GM19455 (cell line): ENCODE results near the gene EXOSC2.

Experiments used
- ATAC-seq: cut with Tn5 transposase; IDR thresholded peaks from one replicate; pipeline ENCODE4 v1.9.1; 2021; ENCODE audit not compliant: unreplicated experiment

Gene EXOSC2

GRCh38 chr9:130732793-130733221 lies 39.2 kb downstream of the EXOSC2 start:
- no peak for ATAC-seq

DNA sequence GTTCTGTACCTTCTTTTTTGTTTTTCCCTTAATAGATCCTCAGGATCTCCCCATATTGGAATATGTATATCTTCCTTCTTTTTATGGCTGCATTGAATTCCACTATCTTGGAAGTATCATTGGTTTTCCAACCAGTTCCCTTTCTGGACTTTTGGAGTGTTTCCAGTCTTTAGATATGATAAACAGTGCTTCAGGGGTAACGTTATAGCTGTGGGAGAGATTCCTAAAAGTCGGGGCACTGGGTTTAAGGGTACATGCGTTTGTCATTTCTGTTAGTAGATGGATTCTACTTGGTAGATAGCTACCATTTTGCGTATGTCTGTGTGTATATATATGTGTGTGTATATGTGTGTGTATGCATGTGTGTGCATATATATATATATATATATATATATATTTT lies 42.0 kb downstream of the EXOSC2 start:
- ATAC-seq, result no peak

DNA sequence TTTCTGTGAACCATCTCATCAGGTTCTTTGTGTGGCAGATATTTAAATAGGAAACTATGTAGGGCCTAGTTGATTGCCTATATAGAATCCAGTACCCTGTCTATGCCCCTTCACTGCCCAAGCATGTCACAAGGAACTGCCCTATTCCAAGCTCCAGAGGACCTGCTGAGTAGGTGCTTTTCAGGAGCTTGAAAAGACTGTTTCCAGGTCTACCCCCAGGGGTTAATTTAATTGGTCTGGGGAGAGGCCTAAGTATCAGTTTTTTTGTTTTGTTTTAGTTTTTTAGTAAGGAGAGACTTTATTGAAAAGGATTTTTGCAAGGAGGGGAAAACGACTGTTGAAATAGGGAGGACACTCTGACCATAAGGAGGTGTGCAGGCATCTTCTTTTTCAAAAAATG lies 43.3 kb downstream of the EXOSC2 start:
- no peak for ATAC-seq

DNA sequence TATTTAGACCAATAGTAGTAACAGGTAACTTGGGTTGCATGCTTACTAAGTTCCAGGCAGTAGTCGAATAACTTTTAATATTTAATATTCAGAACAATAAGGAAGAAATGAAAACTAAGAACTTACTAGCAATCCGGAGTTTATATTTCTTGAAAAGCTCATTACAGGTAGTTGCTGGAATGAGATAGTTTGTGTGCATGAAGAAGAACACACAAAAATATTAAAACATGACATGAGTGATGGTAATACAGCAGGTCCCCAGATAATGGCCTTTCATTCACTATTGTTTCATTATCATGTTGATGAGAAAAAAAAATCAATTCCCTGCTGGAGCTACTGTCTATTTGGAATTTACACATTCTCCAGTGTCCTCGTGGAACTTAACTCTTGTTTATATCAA lies 44.7 kb downstream of the EXOSC2 start:
- ATAC-seq, result no peak

DNA sequence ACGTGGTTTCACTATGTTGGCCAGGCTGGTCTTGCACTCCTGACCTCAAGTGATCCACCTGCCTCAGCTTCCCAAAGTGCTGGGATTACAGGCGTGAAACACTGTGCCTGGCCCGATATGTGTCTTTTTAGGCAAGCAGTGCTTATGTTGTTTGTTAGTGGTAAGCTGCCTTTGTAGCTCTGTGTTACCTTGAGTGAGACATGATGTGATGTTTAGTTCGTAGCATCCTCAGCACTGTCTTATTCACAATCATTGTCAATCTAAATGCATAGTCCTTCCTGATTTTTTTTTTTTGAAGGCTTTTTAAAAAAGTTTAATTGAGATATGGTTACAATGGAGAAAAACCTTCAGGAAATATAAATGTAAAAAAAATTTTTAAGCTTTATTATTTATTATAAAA lies 45.5 kb downstream of the EXOSC2 start:
- ATAC-seq, result no peak

- ATAC-seq, result no peak
Measured at GRCh38 chr9:130740218-130741023, 46.8 kb downstream of the EXOSC2 start.

DNA sequence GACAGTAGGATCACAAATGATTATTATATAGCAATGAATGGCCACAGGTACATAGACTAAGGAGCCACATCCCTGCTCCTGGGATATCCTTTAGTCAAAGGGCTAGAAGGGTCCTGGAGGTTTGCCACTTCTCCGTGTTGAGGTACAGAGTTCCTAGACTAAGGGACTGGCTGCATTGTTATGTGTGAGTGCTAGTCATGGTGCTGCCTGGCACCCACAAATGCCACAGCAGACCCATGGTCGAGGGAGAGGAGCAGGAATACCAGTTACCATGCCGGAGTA lies 47.4 kb downstream of the EXOSC2 start:
- no peak for ATAC-seq

GRCh38 chr9:130741831-130742449 lies 48.4 kb downstream of the EXOSC2 start:
- ATAC-seq, result no peak

DNA sequence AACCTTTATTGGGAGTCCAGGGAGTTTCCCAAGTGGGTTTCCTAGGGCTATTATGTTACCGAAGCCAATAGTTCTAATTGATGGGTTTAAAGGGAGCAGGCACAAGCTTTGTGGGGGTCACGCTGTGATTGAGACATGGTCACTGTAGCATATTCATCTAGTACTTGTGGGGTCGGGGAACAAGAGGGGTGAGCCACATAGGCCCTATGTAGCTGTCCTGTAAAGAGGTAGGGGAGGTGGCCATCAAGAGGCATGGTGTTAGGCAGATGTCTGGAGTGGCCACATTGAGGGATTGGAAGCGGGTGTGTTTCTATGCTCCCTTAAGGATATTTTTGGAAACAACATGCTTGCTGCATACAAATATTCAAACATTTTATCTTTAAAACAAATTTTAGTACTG lies 50.1 kb downstream of the EXOSC2 start:
- no peak for ATAC-seq

GRCh38 chr9:130745210-130745800 lies 51.7 kb downstream of the EXOSC2 start:
- no peak for ATAC-seq

DNA sequence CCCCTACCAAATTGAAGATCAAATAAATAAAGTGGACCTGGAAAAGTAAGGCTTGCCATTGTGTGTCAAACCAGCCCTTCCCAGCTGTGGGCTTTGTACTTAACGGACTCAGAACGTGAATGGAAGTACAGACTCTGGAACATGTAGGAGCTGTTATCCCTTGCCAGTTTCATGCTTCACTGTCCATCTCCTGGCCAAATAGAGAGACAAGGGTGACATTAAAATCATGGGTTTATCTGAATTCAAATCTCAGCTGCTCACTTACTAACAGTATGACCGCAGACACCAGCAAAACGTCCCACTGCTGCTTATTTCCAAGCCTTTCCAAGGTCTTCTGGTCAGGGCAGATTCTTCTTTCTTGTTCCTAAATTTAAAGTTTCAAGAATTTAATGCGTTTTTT lies 52.2 kb downstream of the EXOSC2 start:
- ATAC-seq, result no peak

DNA sequence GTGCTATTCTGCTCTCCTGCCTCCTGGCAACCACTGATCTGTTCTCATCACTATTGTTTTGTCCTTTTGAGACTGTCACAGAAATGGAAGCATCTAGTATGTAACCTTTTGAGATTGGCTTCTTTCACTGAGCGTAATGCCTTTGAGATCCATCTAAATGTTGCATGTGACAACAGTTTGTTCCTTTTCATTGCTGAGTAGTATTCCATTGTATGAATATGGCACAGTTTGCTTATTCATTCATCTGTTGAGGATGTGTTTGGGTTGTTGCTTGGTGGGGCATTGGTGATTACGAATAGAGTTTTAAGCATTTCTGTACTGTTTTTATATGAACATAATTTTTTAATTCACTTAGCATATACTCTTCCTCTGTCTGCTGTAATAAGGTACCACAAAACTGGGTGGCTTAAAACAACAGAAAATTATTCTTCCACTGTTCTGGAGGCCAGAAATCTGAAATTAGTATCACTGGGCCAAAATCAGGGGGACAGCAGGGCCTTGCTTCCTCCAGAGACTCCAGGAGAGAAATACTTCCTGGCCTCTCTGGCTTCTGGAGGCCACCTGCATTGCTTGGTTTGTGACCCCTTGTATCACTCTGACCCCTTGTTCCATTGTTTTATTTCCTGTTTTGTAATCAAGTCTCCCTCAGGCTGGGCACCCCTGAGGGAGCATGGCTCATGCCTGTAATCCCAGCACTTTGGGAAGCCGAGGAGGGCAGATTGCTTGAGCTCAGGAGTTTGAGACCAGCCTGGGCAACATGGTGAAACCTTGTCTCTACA lies 53.0 kb downstream of the EXOSC2 start:
- no peak for ATAC-seq

DNA sequence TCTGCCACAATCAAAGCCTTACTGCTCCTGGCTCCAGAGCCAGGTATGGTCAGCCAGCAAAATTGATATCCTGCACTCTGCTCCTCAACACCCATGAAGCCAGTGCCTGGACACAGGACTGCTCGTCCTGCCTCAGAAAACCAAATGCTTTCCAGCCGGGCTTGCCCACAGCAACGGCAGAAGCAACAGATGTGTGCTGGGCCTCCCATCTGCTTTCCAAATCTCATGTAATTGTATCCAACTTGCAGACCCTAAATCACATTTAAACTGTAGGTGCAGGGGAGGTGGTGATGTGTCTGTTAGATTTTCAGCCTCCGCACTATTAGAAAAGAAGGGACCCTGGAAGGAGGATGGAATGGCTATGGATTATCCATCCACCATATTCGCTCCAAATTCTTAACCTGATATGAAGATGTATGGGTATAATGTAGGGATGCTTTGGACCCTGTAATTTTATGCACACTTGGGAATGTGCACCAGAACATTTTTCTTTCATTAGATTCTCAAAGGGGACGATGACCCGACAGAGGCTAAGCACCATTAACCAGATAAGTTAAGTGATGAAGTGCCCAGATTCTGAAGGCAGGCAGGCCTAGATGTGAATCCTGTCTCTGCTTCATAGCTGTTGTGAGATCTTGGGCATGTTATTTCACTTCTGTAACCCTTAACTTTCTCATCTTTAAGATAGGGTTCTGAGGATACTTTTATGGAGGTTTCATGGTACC lies 58.2 kb downstream of the EXOSC2 start:
- ATAC-seq, result no peak
